DMS53 treated with DMSO at 0.1 percent for 48 hours (cell line): ENCODE data around the gene DAB2IP.

Experiments
- DNase-seq: peaks from one replicate; lab custom pipeline; 2025; ENCODE audit not compliant: unreplicated experiment; lab: John Stamatoyannopoulos, UW

DAB2IP gene

DNA sequence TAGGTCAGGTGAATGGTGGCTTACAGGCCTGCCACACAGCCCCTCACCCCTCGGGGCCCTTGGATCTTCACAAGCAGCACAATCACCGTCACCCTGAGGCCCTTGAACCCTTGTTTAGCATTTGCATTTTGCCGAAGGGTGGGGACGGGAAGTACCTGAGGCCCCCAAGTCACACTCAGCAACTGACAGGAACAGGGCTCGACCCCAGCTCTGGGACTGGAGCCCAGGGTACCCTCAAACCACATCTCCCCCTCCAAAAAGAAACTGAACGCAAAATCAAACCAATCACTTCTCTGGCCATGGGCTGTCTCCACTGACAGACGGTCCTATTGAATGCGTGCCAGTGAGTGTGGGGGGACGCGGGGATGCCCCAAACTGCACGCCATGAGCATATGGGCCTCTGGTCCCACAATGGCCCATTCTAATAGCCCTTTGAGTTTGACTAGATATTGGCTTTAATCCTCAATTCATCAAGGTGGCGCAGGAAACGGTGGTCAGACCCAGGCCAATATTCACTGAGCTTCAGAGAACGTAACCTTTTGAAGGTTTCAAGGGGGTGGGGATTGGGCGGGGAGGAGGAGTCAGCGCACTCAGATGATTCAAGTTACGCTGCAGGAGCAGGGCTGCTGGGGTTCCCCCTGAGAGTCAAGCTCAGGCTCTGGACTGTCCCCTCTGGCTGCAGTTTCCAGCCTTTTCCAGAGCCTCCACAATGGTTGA lies 176.0 kb downstream of the DAB2IP start:
- DNase-seq, result no peak

DNA sequence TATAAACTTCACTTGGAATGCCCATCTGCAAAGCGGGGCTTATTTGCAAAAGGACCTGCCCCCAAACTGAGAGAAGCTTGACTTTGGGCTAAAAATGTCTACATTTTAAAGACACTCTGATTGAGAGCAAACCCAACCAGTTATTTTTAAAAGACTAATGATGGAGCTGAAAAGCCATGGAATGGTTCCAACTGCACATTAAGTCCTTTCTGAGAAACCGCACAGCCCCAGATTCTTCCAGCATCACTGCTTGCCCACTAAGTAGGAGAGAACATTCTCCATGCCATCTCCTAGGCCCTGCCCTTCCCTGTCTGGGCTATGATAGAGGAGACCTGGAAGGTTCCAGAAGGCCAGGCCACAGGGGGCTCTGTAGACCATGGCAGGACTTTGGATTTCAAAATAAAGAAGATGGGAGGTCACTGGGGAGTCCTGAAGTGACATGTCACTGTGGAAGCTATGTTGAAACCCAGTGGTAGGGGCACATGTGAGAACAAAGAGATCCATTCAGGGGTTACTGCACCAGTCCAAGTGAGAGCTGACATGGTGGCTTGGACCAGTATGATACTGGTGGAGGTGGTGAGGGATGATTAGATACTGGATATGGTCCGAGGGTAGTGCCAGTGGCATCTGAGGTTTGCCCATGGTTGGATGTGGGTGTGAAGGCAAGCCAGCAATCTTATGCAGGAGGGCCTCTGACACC lies 179.2 kb downstream of the DAB2IP start:
- DNase-seq, result no peak

DNA sequence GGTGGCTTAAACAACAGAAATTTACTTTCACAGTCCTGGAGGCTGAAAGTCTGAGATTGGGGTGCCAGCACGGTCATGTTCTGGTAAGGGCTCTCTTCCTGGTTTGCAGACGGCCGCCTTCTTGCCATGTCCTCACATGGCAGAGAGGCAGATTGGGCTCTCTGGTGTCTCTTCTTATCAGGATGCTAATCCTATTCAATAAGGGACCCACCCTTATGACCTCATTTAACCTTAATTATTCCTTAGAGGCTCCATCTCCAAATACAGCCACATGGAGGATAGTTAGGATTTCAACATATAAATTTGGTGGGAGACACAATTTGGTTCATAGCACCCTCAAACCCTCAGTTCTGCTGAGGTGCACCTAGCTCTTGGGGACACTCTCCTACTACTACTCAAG lies 180.4 kb downstream of the DAB2IP start:
- DNase-seq, result no peak

DNA sequence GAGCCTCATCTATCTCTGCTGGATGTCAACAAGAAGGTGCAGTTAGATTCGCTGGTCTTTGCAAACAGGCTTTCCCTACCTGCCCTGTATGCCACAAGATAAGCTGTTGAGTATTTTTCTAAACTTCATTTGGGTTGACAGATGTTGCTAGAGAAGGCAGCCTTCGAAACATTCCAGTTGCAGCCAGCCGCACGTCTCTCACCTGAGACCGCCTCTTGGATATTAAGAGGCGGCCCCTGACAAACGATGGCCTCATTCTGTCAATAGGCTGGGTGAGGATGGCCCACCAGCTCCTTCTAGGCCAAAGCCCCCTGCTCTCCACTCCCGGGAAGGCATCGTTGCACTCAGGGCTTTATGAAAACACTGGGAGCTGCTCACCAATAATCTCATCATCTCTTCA lies 181.6 kb downstream of the DAB2IP start:
- no peak for DNase-seq
